HCT116 (cell line): Measurements from ENCODE around the gene BMF.

Experiments
- FOSL1 ChIP-seq: IDR thresholded peaks from 2 replicates; pipeline ENCODE4 v1.6.1; 2012; ENCODE audit warnings: low read depth
- JUND ChIP-seq: IDR thresholded peaks from 2 replicates; pipeline ENCODE4 v1.6.1; 2012
- POLR2A ChIP-seq: IDR thresholded peaks from 2 replicates; pipeline ENCODE4 v1.7.0; 2011; ENCODE audit warnings: borderline replicate concordance; ENCODE audit not compliant: insufficient read depth, insufficient read length; ENCODE audit errors: extremely low read depth
- POLR2AphosphoS5 ChIP-seq: IDR thresholded peaks from 2 replicates; pipeline ENCODE4 v1.6.1; 2011; ENCODE audit warnings: mild to moderate bottlenecking, low read depth, low read length, moderate library complexity
- SP1 ChIP-seq: IDR thresholded peaks from 2 replicates; pipeline ENCODE4 v1.6.1; 2012; ENCODE audit warnings: low read depth
- SRF ChIP-seq: IDR thresholded peaks from 2 replicates; pipeline ENCODE4 v1.6.1; 2012; ENCODE audit warnings: low read depth
- YY1 ChIP-seq: IDR thresholded peaks from 2 replicates; pipeline ENCODE4 v1.6.1; 2011; ENCODE audit warnings: low read length, low read depth, moderate library complexity, mild to moderate bottlenecking; ENCODE audit not compliant: insufficient replicate concordance; ENCODE audit errors: extremely low read depth
- TF ChIP-seq, protein P1 (sequence below), 3 experiments: fragments of 200-600 bp in 1 of 3; sonication (generic) in 1 of 3; IDR thresholded peaks in 2 of 3; conservative IDR thresholded peaks in 1 of 3; 2 replicates each; pipeline ENCODE4 v1.5.1; 2012 to 2017; ENCODE audit warnings: low read depth in 2 of 3, low read length in 2 of 3, antibody characterized with exemption in 1 of 3, borderline replicate concordance in 1 of 3, control low read depth in 1 of 3, mild to moderate bottlenecking in 1 of 3, mixed read lengths in 1 of 3, mixed run types in 1 of 3, moderate library complexity in 1 of 3; ENCODE audit not compliant: insufficient read depth in 1 of 3
- TF ChIP-seq, protein P2 (sequence below): IDR thresholded peaks from 2 replicates; pipeline ENCODE4 v1.6.1; 2012; ENCODE audit warnings: low read depth

DNA sequence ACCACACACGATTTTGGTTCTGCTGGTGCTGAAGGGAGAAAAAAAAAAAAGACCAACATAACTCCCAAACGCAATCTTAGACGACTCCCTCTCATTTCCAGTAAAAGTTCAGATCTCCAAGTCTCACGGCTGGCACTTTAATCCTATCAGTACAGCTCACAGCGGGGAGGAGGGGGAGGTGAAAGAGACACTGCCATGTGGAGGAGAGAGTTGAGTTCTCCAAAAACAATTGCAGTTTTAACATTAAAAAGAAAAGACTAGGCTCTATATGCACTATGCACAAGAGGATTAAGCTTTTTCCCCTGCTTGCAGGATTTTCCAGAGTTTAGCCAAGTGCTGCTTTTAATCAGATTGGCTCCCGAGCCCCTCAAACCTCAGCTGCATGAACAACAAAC, 16.8 kb downstream of the BMF start:
- TF ChIP-seq, protein P1, sequence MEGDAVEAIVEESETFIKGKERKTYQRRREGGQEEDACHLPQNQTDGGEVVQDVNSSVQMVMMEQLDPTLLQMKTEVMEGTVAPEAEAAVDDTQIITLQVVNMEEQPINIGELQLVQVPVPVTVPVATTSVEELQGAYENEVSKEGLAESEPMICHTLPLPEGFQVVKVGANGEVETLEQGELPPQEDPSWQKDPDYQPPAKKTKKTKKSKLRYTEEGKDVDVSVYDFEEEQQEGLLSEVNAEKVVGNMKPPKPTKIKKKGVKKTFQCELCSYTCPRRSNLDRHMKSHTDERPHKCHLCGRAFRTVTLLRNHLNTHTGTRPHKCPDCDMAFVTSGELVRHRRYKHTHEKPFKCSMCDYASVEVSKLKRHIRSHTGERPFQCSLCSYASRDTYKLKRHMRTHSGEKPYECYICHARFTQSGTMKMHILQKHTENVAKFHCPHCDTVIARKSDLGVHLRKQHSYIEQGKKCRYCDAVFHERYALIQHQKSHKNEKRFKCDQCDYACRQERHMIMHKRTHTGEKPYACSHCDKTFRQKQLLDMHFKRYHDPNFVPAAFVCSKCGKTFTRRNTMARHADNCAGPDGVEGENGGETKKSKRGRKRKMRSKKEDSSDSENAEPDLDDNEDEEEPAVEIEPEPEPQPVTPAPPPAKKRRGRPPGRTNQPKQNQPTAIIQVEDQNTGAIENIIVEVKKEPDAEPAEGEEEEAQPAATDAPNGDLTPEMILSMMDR (IDR thresholded peaks at IDR 0.05 in 2 of 3, conservative IDR thresholded peaks at IDR 0.05 in 1 of 3; ENCODE audit: borderline replicate concordance in 1 of 3, insufficient read depth in 1 of 3, low read depth in 2 of 3, low read length in 2 of 3) = no peak
- TF ChIP-seq, protein P2, sequence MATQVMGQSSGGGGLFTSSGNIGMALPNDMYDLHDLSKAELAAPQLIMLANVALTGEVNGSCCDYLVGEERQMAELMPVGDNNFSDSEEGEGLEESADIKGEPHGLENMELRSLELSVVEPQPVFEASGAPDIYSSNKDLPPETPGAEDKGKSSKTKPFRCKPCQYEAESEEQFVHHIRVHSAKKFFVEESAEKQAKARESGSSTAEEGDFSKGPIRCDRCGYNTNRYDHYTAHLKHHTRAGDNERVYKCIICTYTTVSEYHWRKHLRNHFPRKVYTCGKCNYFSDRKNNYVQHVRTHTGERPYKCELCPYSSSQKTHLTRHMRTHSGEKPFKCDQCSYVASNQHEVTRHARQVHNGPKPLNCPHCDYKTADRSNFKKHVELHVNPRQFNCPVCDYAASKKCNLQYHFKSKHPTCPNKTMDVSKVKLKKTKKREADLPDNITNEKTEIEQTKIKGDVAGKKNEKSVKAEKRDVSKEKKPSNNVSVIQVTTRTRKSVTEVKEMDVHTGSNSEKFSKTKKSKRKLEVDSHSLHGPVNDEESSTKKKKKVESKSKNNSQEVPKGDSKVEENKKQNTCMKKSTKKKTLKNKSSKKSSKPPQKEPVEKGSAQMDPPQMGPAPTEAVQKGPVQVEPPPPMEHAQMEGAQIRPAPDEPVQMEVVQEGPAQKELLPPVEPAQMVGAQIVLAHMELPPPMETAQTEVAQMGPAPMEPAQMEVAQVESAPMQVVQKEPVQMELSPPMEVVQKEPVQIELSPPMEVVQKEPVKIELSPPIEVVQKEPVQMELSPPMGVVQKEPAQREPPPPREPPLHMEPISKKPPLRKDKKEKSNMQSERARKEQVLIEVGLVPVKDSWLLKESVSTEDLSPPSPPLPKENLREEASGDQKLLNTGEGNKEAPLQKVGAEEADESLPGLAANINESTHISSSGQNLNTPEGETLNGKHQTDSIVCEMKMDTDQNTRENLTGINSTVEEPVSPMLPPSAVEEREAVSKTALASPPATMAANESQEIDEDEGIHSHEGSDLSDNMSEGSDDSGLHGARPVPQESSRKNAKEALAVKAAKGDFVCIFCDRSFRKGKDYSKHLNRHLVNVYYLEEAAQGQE = no peak
- TF ChIP-seq POLR2A (no peak), JUND (no peak), FOSL1 (no peak), YY1 (no peak), SRF (no peak), SP1 (no peak), POLR2AphosphoS5 (no peak)
